Hindlimb muscle (tissue), 1 donor: ENCODE data around the gene LCN10. TPM values are rescaled to one million over a fixed set of nuclear protein-coding genes. Genes with fewer than 3 reads are reported as not detected.

Experiments
- DNase-seq: peaks from one replicate; pipeline ENCODE4 v3.0.0-alpha.2; 2013
- polyA plus RNA-seq: library from polyadenylated mRNA; unstranded; fragments of 120-200 nt; gene quantifications from one replicate; pipeline ENCODE4 v1.2.1, GENCODE V29; 2013; ENCODE audit not compliant: insufficient read length

Gene LCN10
- polyA plus RNA-seq, 1 donor = 5.6 TPM

DNA sequence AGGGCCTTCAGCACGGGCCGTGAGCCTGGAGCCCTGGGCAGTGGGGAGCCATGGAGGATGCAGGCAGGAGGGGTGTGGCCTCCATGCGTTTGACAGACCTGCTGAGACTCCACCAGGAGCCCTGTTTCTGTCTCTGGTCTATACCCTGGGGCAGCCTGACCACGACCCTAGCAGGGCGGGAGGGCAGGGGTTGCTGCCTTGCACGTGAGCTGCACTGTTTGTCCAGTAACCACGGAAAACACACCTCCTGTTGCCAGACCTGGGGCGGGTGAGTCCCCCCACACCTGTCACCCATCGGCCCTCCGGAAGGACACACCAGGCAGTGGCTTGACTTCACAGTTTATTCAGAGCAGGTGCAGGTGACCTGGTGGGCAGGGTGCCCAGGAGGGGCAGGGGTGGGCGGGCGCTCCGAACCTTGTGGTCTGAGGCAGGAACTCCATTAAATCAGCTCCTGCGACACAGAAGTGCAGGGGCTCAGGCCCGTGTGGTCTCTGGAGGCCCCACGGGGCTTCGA is 11.4 kb upstream of the LCN10 start:
- DNase-seq = no peak

DNA sequence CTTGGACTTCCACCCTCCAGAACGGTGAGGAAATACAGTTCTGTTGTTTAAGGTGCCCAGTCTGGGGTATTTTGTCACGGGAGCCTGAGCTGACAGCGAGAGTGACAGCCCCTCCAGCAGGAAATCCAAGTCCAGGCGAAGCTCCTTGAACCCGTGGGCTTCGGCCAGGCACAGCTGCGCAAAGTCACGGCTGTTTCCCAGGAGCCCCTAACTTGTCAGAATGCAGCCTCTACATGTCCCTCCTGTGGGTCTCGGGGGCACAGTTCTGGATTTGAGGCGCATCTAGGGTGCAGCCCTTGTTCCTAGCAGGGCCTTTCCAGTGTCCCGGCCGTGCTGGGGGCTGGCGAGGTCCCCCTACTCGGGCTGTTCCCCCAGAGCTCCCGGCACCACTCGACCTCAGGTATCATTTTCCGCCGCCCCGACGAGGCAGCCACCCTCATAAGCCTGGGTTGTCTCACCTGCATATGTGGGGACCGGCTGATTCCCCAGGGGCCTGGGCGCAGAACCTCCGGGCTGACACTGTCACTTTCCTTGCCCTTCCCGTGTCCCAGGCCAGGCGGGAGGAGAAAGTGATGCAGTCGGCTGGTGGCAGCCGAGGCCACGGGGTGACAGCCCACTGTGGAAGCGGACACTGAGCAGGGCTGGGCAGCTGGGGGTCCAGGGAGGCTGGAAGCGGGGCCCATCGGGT is 10.8 kb upstream of the LCN10 start:
- no peak for DNase-seq

DNA sequence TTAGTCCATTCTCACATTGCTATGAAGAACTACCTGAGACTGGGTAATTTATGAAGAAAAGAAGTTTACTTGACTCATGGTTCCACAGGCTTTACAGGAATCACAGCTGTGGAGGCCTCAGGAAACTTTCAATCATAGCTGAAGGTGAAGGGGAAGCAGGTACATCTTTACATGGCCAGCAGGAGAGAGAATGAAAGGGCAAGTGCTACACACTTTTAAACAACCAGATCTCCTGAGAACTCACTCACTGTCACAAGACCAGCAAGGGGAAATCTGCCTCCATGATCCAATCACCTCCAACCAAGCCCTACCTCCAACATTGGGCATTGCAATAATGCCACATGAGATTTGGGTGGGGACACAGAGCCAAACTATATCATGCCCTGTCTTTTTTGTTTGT is 9.1 kb upstream of the LCN10 start:
- DNase-seq = no peak

DNA sequence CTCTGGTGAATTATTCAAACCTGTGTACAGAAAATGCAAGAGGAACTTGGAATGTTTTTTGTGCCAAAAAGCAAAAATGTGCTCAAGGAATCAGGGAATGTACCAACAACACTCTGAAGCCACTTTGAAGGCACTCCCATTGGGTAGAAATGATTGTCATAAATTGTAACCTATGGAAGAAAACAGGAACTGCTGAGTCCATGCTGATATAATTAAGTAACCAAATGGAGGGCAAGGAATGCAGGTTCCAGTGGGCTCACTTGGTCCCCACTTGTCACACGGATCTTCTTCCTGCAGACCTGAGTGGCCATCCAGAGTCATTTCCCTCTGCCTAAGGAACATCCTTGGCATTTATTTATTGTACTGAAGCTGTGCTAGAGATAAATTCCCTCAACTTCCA is 8.5 kb upstream of the LCN10 start:
- no peak for DNase-seq

DNA sequence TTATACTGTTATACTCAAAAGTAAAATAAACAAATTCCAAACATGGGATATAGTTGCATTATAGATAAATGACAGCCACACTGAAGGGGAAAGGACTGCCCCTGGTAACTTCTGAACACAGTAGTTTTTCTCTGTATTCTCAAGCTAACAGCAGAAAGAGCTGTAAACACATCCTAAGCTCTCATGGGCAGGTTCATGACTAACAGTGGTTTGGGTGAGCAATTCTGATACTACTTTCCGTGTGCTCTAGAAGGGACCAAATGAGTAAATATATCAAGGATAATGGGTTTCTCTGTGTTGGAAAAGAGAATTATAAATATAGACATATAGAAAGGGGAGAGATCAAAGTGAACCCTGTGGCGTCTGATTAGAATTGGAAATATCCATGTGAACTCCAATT is 7.8 kb upstream of the LCN10 start:
- DNase-seq = no peak

DNA sequence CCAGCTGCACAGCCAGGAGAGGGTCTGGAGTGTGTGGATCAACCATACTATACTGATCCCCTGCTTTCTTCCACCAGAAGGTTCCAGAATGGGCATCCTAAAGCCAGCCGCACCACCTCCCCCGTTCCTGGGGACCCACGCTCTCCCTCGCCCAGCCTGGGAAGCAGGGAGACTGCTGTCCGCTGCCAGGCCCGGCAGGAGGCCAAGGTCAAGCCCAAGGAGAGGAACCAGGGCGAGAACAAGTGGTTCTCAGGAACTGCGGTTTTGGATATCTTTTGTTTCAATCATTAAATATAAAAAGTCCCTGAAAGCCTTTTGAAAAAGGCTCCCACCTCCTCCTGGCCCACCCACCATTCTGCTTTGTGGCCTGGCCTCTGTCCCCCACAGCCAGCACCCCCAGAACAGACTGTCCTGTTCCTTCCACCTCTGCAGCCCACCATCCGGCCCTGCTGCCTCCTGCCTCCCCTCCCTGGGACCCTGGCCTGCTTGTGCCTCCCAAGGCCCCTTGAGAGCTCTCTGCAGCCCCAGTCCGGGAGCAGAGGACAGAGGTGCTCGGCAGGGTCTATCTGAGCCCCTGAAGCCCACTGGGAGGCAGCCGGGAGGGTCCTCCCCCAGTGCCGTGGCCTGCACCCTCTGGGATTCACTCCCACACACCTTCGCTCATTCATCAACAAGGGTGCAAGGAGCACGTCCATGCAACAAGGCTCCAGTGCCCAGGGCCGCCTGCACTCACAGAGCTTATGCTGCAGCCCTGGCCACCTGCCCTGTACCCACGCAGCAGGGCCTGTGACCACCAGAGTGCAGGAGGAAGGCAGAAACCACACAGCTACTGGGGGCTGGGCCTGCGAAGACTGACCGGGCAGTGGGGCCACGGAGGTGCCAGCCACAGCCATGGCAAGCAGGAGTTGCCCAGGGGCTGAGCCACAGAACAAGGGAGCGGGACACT is 6.2 kb upstream of the LCN10 start:
- no peak for DNase-seq

DNA sequence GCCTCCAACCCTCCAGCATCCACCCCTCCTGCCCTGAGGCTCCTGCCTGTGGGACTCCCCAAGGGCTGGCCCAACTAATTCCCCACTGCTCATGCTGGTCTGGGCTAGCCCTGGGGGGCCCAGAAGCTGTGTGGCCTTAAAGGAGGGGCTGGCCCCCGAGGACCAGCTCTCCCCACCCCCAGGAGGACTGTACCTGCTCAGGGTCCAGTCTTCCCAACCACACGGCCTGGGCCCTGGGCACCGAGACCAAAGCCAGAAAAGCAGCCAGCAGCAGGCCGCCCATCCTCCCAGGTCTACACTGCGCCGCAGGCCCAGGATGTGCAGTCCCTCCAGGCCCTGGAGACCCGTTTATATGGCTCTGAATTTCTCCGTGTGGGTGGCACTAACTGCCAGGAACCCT is 5.5 kb upstream of the LCN10 start, which contains the start of gene LCN6:
Gene LCN6 (minus strand): TSS at position 325 of the 400 bp plus-strand sequence. CDS start 42 bp downstream, at position 283.
- DNase-seq = no peak

DNA sequence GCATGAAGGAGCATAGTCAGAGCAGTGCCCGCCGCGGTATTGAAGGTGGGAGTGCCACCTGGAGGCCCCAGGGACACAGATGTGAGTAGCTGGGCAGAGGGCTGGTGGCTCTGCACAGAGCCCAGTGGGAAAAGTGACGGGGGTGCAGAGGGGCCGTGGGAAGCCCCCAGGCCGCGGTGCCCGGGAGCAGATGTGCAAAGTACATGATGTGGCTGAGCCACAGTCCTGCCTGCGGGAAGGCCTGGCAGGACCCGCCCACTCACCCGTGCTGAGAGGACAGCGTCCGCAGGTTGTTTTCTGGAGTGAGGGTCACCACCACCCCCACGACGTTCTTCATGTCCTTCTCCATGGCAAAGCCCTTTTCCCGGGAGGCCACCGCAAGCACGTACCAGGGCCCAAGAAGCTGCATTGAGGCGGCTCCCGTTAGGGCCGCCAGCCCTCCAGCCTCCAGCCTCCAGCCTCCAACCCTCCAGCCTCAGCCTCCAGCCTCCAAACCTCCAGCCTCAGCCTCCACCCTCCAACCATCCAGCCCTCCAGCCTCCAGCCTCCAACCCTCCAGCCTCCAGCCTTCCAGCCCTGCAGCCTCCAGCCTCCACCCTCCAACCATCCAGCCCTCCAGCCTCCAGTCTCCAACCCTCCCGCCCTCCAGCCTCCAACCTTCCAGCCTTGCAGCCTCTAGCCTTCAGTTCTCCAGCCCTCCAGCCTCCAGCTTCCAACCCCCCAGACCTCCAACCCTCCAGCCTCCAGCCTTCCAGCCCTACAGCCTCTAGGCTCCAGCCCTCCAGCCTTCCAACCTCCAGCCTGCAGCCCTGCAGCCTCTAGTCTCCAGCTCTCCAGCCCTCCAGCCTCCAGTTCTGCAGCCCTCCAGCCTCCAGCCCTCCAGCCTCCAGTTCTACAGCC is 4.7 kb upstream of the LCN10 start:
- no peak for DNase-seq

DNA sequence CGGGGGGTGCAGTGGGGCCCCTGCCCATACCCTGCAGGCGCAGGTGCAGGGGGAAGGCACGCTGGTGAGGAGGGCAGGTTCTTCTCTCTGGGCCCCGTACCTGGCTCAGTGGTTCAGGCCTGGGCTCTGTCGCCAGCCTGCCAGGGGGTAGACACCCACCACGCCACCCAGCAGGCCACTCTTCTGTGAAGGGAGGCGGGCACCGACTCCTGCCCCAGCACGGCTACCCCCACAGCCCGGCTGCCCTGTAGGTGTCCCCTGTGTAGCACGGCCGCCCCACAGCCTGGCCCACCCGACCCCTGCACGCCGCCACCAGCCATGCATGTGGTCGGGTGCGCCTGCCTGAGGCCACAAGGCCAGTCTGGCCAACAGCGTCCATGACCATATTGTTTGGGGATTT is 3.9 kb upstream of the LCN10 start:
- DNase-seq = no peak

DNA sequence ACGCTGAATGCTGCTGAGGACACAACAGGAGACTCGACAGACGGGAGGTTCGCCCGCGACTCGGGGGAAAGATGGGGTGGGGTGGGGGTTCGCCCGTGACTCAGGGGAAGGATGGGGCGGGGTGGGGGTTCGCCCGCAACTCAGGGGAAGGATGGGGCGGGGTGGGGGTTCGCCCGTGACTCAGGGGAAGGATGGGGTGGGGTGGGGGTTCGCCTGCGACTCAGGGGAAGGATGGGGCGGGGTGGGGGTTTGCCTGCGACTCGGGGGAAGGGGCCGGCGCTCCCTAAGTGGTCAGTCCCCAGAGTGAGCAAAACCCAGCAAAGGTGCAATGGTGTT is 3.4 kb upstream of the LCN10 start:
- no peak for DNase-seq

DNA sequence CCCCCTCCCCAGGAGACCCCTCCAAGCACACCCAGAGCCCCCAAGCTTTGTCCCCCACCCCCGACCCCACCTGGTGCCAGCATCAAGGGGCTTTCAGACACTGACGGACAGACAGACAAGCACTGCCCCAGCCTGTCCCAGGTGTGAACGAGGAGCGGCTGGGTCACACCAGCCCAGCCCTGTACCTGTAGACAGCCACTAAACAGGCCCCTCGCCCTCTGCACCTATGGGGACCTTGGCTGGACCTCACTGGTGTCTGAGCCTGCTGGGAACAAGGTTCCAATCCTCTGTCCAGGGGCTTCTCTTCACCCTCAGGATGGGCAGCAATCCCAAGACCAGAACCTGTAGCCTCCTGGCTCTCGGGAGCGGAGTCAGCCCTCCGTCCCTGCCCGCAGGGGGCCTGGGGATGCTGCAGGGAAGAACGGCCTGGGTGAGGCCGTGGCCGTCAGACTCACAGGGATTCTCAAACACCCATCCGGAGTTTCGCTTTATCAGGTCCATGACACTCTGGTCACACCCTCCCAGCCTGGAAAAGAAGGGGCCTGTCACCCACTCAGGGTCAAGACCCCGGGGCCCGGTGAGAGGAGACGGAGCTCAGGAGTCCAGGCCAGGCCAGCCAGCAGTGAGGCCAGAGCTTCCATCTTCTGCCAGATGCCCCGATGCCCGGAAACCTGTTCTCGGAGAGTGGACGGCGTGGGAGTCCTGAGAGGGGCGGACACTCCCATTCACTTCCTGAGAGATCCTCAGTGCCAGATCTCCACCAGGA is 2.8 kb upstream of the LCN10 start:
- DNase-seq = no peak

DNA sequence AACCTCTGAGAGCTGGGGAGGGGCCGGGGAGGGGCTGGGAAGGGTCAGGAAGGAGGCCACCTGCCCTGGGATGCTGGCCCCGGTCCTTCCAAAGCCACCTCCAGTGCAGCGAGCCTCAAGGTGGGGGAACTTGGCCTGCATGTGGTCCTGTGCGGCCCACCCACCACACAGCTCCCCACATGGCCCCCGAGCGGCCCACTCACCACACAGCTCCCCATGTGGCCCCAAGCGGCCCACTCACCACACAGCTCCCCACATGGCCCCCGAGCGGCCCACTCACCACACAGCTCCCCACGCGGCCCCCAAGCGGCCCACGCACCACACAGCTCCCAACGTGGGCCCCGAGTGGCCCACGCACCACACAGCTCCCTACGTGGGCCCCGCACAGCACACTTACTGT is 2.0 kb upstream of the LCN10 start:
- DNase-seq = no peak

DNA sequence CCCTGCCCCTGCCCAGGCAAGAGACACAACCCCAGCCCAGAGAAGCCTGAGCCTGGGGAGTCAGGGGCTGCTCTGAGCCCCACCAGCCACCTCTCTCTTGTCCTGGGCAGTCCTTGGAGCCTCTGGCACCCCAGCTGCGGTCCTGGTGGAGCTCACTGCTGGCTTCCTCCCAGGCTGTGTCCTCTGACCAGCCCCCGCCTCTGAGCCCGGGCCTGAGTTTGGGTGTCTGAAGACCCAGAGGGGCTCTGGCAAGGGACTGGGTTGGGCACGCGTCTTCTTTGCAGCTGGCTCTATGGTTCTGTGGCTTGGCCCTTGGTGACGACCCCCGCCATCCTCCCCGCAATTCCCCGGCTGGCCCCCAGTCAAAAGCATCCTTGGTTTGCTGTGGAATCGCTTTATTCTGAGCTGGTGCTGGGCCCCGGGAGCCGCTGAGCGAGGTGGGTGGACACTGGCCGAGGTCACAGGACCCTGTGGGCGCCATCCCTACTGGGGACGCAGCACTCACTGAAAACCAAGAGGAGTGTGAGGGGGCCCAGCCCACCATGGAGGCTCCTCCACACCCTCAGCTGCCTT is 985 bp upstream of the LCN10 start:
- no peak for DNase-seq

DNA sequence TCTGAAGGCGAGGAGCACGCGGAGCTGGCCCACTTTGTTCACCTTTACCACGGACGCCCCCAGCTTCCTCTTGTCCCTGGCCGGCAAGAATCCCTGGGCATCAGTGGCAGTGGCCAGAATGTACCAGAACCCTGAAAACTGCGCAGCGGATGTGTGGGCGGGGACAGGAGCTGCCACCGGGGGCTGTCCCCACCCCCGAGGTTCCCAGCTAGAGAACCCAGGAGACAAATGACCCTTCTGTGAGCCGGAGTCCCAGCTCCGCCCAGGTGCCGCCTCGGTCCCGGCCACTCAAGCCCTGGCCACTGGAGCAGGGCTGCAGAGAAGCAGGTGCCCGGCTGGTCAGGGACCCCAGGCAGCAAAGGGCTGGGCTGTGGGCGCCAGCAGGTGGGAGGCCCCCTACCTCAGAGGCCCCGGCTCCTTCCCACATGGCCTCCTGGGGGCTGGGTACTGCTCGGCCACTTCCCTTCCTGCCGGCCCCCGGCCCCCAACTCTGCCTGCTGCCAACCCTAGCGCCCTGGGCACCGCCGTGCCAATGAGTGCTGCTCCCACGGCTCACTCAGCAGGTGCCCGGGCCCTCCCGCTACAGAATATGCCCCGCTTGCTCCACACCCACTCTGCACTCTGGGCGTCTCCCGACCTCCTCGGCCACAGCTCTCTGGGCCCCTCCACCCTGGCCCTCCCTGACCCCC is 713 bp downstream of the LCN10 start:
- DNase-seq = no peak

DNA sequence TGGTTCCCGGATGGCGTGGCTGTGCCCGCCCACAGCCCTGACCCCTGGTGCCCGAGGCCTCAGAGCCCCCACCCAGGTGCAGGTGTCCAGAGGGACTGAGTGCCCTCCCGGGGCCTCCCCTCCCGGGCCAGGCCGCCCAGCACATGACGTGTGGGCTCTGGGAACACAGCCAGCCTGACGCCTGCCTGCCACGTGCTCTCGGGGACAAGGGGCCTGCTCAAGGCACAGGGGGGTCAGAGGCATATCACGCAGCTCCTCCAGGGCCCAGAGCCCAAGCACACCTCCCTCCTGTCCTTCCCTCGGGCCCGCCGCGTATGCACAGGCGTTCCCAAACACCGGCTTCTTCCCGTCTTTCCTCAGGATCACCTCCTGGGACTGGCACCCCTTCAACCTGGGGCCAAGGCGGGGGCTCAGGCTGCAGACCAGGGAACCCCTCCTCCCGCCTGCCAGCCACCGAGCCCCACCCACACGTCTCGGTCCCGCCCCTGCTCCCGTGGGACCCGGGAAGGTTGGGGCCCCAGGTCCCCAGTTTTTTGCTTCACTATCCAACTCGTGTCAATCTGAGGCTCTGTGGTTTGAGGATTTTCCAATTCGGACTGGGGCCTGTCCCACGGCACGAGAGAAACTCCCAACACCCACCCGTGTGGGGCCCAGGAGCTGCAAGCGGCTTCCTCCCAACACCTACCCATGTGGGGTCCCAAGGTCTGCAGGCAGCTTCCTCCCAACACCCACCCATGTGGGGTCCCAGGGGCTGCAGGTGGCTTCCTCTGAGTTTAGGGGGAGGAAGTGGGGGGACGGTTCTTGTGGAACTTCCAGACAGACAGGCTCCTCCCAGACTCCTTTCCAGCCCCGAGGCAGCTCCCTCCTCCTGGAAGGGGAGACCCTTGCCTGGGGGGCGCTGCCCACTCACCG is 1.5 kb downstream of the LCN10 start:
- no peak for DNase-seq

DNA sequence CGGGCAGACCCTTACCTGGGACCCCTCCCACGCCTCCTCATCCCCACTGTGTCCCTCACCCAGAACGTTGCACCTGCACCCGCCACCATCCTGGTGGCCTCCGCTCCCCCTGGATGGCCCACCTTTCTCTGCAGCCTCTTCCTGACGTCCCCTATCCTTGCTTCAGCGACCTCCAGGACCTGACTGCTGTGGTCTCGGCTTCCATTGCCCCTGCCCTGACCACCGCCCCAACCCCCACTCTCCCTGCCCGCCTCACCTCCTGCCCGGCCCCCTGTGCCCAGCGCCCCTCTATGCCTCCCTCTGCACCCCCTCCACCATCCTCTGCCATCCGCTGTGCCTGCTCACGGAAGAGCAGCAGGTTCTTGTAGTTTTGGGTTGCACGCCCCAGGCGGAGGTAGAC is 2.2 kb downstream of the LCN10 start:
- no peak for DNase-seq

DNA sequence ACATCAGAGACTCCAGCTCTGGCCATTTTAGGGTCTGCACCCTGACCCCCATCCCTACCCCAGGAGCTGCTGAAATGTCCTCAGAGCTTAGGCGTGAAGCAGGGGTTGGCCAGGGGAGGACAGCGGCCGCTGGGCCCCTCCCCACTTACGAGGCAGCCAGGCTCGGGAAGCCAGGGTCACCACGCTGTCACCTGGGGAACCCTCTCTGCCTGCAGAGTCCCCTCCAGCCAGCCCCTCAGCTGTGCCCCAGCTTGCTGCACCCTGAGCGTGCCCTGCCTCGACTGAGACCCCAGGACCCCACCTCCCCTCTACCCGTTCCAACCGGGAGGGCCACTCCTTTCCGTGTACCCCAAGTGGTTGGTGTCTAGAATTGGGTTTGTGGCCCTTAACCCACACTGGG is 2.7 kb downstream of the LCN10 start:
- DNase-seq = no peak

DNA sequence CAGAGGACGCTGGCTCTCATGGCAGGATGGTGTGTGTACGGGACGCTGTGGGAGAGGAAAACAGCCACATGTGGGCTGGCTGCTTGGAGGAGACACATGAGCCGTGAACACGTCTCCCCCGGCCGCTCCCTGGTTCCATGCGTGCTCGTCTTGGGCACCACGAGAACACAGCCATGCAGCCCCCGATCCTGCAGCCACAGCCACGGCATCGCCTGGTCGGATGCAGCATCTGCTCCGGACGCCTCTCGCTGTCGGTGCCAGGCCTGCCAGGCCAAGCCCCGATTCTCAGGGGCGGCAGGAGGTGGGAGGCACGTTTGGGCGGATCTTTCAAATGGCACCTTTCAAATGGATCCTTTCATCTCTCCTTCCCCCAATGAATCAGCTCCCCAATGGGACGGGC is 3.2 kb downstream of the LCN10 start:
- no peak for DNase-seq

DNA sequence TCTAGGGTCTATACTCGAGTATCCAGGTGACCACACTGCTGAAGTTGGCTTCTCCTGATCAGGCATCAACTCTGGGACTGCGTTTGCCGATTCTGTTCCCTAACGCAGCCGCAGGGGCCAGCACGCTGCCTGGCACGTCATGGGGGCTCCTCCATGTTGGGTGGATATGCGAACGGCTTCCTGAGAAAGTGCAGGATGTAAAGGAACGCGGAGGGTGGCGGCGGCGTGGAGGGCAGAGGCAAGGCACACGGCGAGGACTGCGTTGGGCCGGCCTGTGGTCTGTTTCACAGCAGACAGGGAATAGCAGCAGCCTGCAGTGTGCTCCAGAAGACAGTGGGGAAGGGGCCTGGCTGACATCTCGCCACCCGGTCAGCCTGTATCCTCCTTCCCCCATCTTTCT is 3.8 kb downstream of the LCN10 start:
- DNase-seq = no peak
